ENCODE measurements around the gene RBPJ. TPM values are rescaled to one million over a fixed set of nuclear protein-coding genes. Genes with fewer than 3 reads are reported as not detected.
"Not testable (repeated sequence)": the region's sequence is repeated elsewhere in the genome, so short reads cannot be mapped to it uniquely, and the experiment has no call there.

The RBPJ gene
- total and polyA plus RNA-seq, 7 donors = 10.6 to 44.4 (median 28.8) TPM

GRCh38 chr4:26355392-26356052 is 34.7 kb downstream of the RBPJ start:
- no peak overlapping the region for H3K4me3 ChIP-seq
- DNase-seq (no peak), ATAC-seq (no peak)
- no peak overlapping the region for H3K27ac ChIP-seq
- WGBS, 3 donors = 69 to 90% (median 81%) methylated on average over 1 of the region's 1 CpG
- H3K36me3 ChIP-seq (ENCODE audit: insufficient read depth in 1 of 2, low read depth in 1 of 2) = no peaks in the 10 kb centered on the region
- peaks cover 18% of the 10 kb centered on the region for H3K4me1 ChIP-seq
- H3K27me3 ChIP-seq (ENCODE audit: insufficient read depth in 3 of 3, low read length in 2 of 3) = no peaks in the 10 kb centered on the region
- intact Hi-C loops (cut with DNase I) = no loop called here
- TF ChIP-seq CTCF (IDR thresholded peaks at IDR 0.05) = no peak
- no peaks in the 10 kb centered on the region for H3K9me3 ChIP-seq

GRCh38 chr4:26356081-26356501 is 35.3 kb downstream of the RBPJ start:
- H3K4me1 ChIP-seq = peaks cover 16% of the 10 kb centered on the region
- no peak overlapping the region for H3K4me3 ChIP-seq
- no peak overlapping the region for H3K27ac ChIP-seq
- DNase-seq = no peak
- 36 to 61% (median 47%) methylated on average over 2 of the region's 2 CpGs for WGBS, 3 donors
- TF ChIP-seq CTCF (IDR thresholded peaks at IDR 0.05) = no peak
- H3K9me3 ChIP-seq = no peaks in the 10 kb centered on the region
- peak; percentile 67 to 86 (median 79) for ATAC-seq
- no peaks in the 10 kb centered on the region for H3K27me3 ChIP-seq (ENCODE audit: insufficient read depth in 3 of 3, low read length in 2 of 3)
- no peaks in the 10 kb centered on the region for H3K36me3 ChIP-seq (ENCODE audit: insufficient read depth in 1 of 2, low read depth in 1 of 2)
- intact Hi-C loops (cut with DNase I) = no loop called here

GRCh38 chr4:26359521-26359920 is 38.7 kb downstream of the RBPJ start:
- H3K36me3 ChIP-seq (ENCODE audit: insufficient read depth in 1 of 2, low read depth in 1 of 2); H3K4me3 ChIP-seq; intact Hi-C loops (cut with DNase I); H3K9me3 ChIP-seq; DNase-seq; H3K27me3 ChIP-seq (ENCODE audit: insufficient read depth in 3 of 3, low read length in 2 of 3); H3K27ac ChIP-seq: not testable (repeated sequence)
- H3K4me1 ChIP-seq = peaks cover 17% of the 10 kb centered on the region
- ATAC-seq = peak in 1 of 4 donors; percentile 49
- 62 to 82% (median 77%) methylated on average over 31 to 32 of the region's 32 CpGs for WGBS, 3 donors

GRCh38 chr4:26360273-26360672 is 39.5 kb downstream of the RBPJ start:
- Histone ChIP-seq H3K4me1 (peaks cover 16% of the 10 kb centered on the region), H3K36me3 (ENCODE audit: insufficient read depth in 1 of 2, low read depth in 1 of 2) (no peaks in the 10 kb centered on the region), H3K4me3 (no peak overlapping the region), H3K9me3 (no peaks in the 10 kb centered on the region), H3K27me3 (ENCODE audit: insufficient read depth in 3 of 3, low read length in 2 of 3) (no peaks in the 10 kb centered on the region), H3K27ac (no peak overlapping the region)
- no peak for ATAC-seq
- 84 to 95% (median 92%) methylated on average over 4 of the region's 4 CpGs for WGBS, 3 donors
- TF ChIP-seq CTCF (IDR thresholded peaks at IDR 0.05) = no peak
- DNase-seq = no peak
- intact Hi-C loops (cut with DNase I) = no loop called here

GRCh38 chr4:26360864-26361263 is 40.0 kb downstream of the RBPJ start:
- Histone ChIP-seq H3K27ac (no peak overlapping the region), H3K9me3 (no peaks in the 10 kb centered on the region), H3K27me3 (ENCODE audit: insufficient read depth in 3 of 3, low read length in 2 of 3) (no peaks in the 10 kb centered on the region), H3K4me3 (no peak overlapping the region), H3K36me3 (ENCODE audit: insufficient read depth in 1 of 2, low read depth in 1 of 2) (no peaks in the 10 kb centered on the region), H3K4me1 (peaks cover 10% of the 10 kb centered on the region)
- DNase-seq = no peak
- WGBS, 3 donors = 45 to 56% (median 50%) methylated on average over 5 of the region's 5 CpGs
- peak in 2 of 4 donors; percentile 13 to 38 for ATAC-seq
- no peak for TF ChIP-seq CTCF (IDR thresholded peaks at IDR 0.05)
- intact Hi-C loops (cut with DNase I) = no loop called here

All from psoas muscle (tissue), 8 donors.